IPS-18a (cell line): ENCODE data around the gene CD99.
A peak's percentile ranks its signal among the peaks of the same experiment; 100 is the strongest.
"Not testable (repeated sequence)": the region's sequence is repeated elsewhere in the genome, so short reads cannot be mapped to it uniquely, and the experiment has no call there.

ENCODE experiments used
- H3K27ac ChIP-seq: one replicate; pipeline ENCODE4 v1.5.1; 2013; ENCODE audit warnings: low read length
- H3K27me3 ChIP-seq: one replicate; pipeline ENCODE4 v1.6.1; 2013; ENCODE audit warnings: mild to moderate bottlenecking, low read length; ENCODE audit not compliant: control insufficient read depth, insufficient read depth
- H3K36me3 ChIP-seq: one replicate; pipeline ENCODE4 v1.6.1; 2013; ENCODE audit warnings: low read depth, low read length; ENCODE audit not compliant: control insufficient read depth
- H3K4me1 ChIP-seq: one replicate; pipeline ENCODE4 v1.6.1; 2013; ENCODE audit warnings: low read depth, low read length; ENCODE audit not compliant: control insufficient read depth
- H3K4me3 ChIP-seq: one replicate; pipeline ENCODE4 v1.5.1; 2013; ENCODE audit warnings: low read length
- H3K9ac ChIP-seq: one replicate; pipeline ENCODE4 v1.6.1; 2013; ENCODE audit warnings: mild to moderate bottlenecking, low read length, moderate library complexity
- H3K9me3 ChIP-seq: one replicate; pipeline ENCODE4 v1.6.1; 2013; ENCODE audit warnings: low read depth, low read length; ENCODE audit not compliant: control insufficient read depth

Gene CD99

GRCh38 chrX:2767631-2768455 lies 76.7 kb downstream of the CD99 start:
- no peak overlapping the region for H3K27ac ChIP-seq
- H3K36me3 ChIP-seq: no peaks in the 10 kb centered on the region
- no peak overlapping the region for H3K9ac ChIP-seq
- no peaks in the 10 kb centered on the region for H3K9me3 ChIP-seq
- no peaks in the 10 kb centered on the region for H3K27me3 ChIP-seq
- peaks cover 4% of the 10 kb centered on the region for H3K4me1 ChIP-seq
- no peak overlapping the region for H3K4me3 ChIP-seq

GRCh38 chrX:2769615-2770014 lies 78.5 kb downstream of the CD99 start:
- H3K4me1 ChIP-seq: peaks cover 4% of the 10 kb centered on the region
- no peaks in the 10 kb centered on the region for H3K9me3 ChIP-seq

GRCh38 chrX:2773166-2774055 lies 82.3 kb downstream of the CD99 start:
- not testable (repeated sequence) for H3K27me3 ChIP-seq

More at GRCh38 chrX:2769615-2770014, 78.5 kb downstream of the CD99 start:
- H3K9ac ChIP-seq: no peak overlapping the region
- H3K27me3 ChIP-seq: no peaks in the 10 kb centered on the region
- no peak overlapping the region for H3K27ac ChIP-seq
- no peak overlapping the region for H3K4me3 ChIP-seq
- no peaks in the 10 kb centered on the region for H3K36me3 ChIP-seq

GRCh38 chrX:2774057-2774456 lies 83.0 kb downstream of the CD99 start:
- Histone ChIP-seq H3K9me3 (no peaks in the 10 kb centered on the region), H3K4me1 (peaks cover 4% of the 10 kb centered on the region), H3K4me3 (no peak overlapping the region), H3K27me3 (no peaks in the 10 kb centered on the region), H3K27ac (no peak overlapping the region), H3K36me3 (no peaks in the 10 kb centered on the region), H3K9ac (no peak overlapping the region)

More at GRCh38 chrX:2773166-2774055, 82.3 kb downstream of the CD99 start:
- H3K9ac ChIP-seq, H3K4me3 ChIP-seq, H3K4me1 ChIP-seq, H3K9me3 ChIP-seq, H3K36me3 ChIP-seq, H3K27ac ChIP-seq: not testable (repeated sequence)

- Histone ChIP-seq H3K27ac (no peak overlapping the region), H3K9me3 (no peaks in the 10 kb centered on the region), H3K9ac (no peak overlapping the region), H3K27me3 (no peaks in the 10 kb centered on the region), H3K36me3 (no peaks in the 10 kb centered on the region), H3K4me1 (peaks cover 4% of the 10 kb centered on the region), H3K4me3 (no peak overlapping the region)
Observed at GRCh38 chrX:2774776-2775175, 83.7 kb downstream of the CD99 start.

GRCh38 chrX:2780472-2781225 lies 89.6 kb downstream of the CD99 start:
- Histone ChIP-seq H3K27ac (peak overlapping the region; percentile 77), H3K4me3 (peak overlapping the region; percentile 7), H3K4me1 (peaks cover 38% of the 10 kb centered on the region), H3K9ac (peak overlapping the region; percentile 8)
- H3K27me3 ChIP-seq, H3K36me3 ChIP-seq, H3K9me3 ChIP-seq: not testable (repeated sequence)

- H3K4me1 ChIP-seq: peaks cover 38% of the 10 kb centered on the region
- H3K4me3 ChIP-seq: peak overlapping the region; percentile 7
- H3K9ac ChIP-seq: peak overlapping the region; percentile 8
- H3K27me3 ChIP-seq: no peaks in the 10 kb centered on the region
- H3K27ac ChIP-seq: peak overlapping the region; percentile 77
- H3K9me3 ChIP-seq: no peaks in the 10 kb centered on the region
- H3K36me3 ChIP-seq: no peaks in the 10 kb centered on the region
Observed at GRCh38 chrX:2781226-2781571, 90.1 kb downstream of the CD99 start.

- no peak overlapping the region for H3K4me3 ChIP-seq
Observed at GRCh38 chrX:2781698-2782097, 90.6 kb downstream of the CD99 start.

GRCh38 chrX:2782171-2782570 lies 91.1 kb downstream of the CD99 start:
- Histone ChIP-seq H3K9ac (no peak overlapping the region), H3K27ac (no peak overlapping the region), H3K4me3 (no peak overlapping the region), H3K36me3 (no peaks in the 10 kb centered on the region), H3K9me3 (no peaks in the 10 kb centered on the region), H3K4me1 (peaks cover 34% of the 10 kb centered on the region), H3K27me3 (no peaks in the 10 kb centered on the region)

More at GRCh38 chrX:2781698-2782097, 90.6 kb downstream of the CD99 start:
- Histone ChIP-seq H3K36me3 (no peaks in the 10 kb centered on the region), H3K9ac (no peak overlapping the region), H3K27ac (no peak overlapping the region), H3K4me1 (peaks cover 38% of the 10 kb centered on the region), H3K27me3 (no peaks in the 10 kb centered on the region), H3K9me3 (no peaks in the 10 kb centered on the region)

- Histone ChIP-seq H3K9ac (no peak overlapping the region), H3K27me3 (no peaks in the 10 kb centered on the region), H3K4me1 (peaks cover 34% of the 10 kb centered on the region), H3K9me3 (no peaks in the 10 kb centered on the region), H3K36me3 (no peaks in the 10 kb centered on the region), H3K4me3 (no peak overlapping the region), H3K27ac (no peak overlapping the region)
Observed at GRCh38 chrX:2782778-2783177, 91.7 kb downstream of the CD99 start.

GRCh38 chrX:2784026-2784425 lies 92.9 kb downstream of the CD99 start:
- Histone ChIP-seq H3K36me3 (no peaks in the 10 kb centered on the region), H3K27me3 (no peaks in the 10 kb centered on the region), H3K9me3 (no peaks in the 10 kb centered on the region), H3K4me1 (peaks cover 34% of the 10 kb centered on the region), H3K27ac (no peak overlapping the region), H3K9ac (no peak overlapping the region), H3K4me3 (no peak overlapping the region)
